Effector memory CD4-positive, alpha-beta T cell (primary cell): ENCODE measurements around the gene UBTD1.

Source experiments
- DNase-seq, 3 donors: peaks; one replicate each; pipeline ENCODE4 v3.0.0-alpha.2; 2020
- H3K27ac ChIP-seq: 2 replicates; pipeline ENCODE4 v1.7.0; 2013; ENCODE audit warnings: mild to moderate bottlenecking, low read length, moderate library complexity; ENCODE audit not compliant: insufficient read depth, poor library complexity, severe bottlenecking
- H3K27me3 ChIP-seq: replicated peaks from 2 replicates; pipeline ENCODE4 v1.7.0; 2013; ENCODE audit warnings: mild to moderate bottlenecking, low read length; ENCODE audit not compliant: insufficient read depth, control insufficient read depth, poor library complexity, severe bottlenecking
- H3K36me3 ChIP-seq: 2 replicates; pipeline ENCODE4 v1.7.0; 2013; ENCODE audit warnings: mild to moderate bottlenecking, low read length, moderate library complexity; ENCODE audit not compliant: control insufficient read depth, insufficient read depth
- H3K4me1 ChIP-seq: 2 replicates; pipeline ENCODE4 v1.7.0; 2013; ENCODE audit warnings: low read length, mild to moderate bottlenecking; ENCODE audit not compliant: control insufficient read depth, insufficient read depth, poor library complexity, severe bottlenecking
- H3K4me3 ChIP-seq: 2 replicates; pipeline ENCODE4 v1.7.0; 2013; ENCODE audit warnings: low read length, low read depth, mild to moderate bottlenecking; ENCODE audit not compliant: insufficient read depth, poor library complexity, severe bottlenecking
- H3K9me3 ChIP-seq: 2 replicates; pipeline ENCODE4 v1.7.0; 2013; ENCODE audit warnings: mild to moderate bottlenecking, low read length, moderate library complexity; ENCODE audit not compliant: control insufficient read depth

The UBTD1 gene

DNA sequence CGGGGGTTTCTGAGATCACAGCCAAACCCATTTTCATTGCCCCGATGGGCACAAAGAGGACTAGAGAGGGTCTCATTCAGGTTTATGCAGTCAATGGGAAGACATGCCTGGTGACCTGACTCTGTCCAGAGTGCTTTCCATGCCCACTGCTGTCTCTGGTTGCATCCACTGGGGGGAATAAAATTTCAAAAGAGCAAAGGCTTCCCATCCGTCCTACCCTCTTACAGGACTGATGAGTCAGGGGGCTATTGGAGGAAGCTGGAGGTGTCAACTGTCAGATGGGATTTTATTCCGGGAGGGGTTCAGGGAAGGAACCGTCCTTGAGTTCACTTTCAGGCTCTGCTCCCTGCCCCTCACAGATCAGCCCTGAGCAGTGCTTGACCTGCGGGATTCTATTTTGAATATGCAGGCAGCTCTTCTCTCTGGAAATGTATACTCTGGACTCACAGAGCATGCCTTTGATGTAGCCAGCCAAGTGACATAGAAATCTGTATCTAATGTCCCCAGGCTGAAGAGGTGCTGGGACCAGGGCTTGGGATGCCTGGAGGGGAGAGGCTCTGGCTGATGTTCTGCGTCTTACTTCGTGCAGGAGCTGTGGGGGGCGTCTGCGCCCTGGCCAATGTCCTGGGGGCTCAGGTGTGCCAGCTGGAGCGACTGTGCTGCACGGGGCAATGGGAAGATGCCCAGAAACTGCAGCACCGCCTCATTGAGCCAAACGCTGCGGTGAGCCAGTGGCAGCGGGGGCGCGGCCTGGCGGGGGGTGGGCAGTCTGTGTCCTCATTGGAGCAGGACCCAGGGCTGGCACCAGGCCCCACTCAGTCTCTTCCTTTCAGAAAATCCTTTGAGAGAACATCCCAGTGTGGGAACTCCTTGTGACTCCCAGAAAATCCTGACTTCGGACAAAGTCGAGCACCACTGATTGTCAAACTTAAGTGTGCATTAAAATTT is 102.8 kb downstream of the UBTD1 start:
- Histone ChIP-seq H3K27me3 (no peaks in the 10 kb centered on the region), H3K4me3 (no peak overlapping the region), H3K9me3 (no peaks in the 10 kb centered on the region), H3K4me1 (no peaks in the 10 kb centered on the region), H3K27ac (no peak overlapping the region), H3K36me3 (no peaks in the 10 kb centered on the region)
- DNase-seq = no peak

DNA sequence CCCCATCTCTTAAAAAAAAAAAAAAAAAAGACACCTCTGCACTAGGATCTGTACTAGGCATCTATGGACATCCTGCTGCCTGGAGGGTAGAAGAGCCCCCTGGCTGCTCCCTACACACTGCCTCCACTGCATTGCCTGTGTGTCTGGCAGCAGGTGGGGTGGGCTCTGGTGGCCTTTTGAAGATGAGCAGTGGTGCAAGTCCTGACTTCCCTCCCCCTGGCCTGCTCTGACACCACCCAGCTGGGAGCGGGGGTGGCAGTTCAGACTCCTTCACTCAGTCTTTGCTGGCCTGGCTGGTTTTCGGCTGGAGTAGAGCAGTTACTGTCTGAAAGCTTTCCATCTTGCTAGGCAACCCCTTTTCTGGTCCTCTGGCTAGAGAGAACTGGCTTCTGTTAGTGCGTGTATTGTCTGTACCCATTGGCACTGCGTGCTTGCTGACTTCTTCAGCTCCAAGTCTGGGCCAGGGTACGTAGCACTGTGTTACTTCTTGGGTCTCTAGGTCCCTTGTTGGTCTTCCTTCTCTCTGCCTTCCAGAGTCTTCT is 108.4 kb downstream of the UBTD1 start:
- Histone ChIP-seq H3K9me3 (no peaks in the 10 kb centered on the region), H3K4me1 (no peaks in the 10 kb centered on the region), H3K27ac (no peak overlapping the region), H3K27me3 (no peaks in the 10 kb centered on the region), H3K4me3 (no peak overlapping the region), H3K36me3 (no peaks in the 10 kb centered on the region)
- no peak for DNase-seq

DNA sequence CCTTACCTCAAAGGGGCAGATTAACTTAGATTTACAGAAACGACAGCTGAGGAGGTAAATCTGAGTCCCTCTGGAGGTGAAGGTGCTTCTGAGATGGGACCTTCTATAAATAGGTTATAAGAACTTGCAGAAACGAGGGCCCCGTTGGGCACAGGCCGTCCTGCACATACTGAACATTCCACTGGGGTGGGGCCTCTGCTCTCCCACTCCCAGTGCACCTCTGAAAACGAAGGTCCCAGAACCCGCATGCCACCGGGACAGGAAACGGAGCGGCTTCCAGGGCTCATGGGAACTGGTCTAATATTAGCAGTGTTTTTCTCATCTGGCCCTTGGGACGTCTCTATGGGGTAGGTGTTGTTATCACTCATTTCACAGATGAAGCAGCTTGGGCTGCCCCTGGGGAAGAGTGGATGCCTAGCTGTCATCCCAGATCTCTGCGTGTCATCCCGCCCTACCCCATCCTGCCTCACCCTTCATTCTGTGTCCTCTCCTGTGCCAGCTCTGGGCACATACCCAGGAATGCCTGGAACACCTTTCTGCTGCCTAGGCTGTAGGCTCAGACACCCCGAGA is 110.4 kb downstream of the UBTD1 start:
- DNase-seq = no peak
- no peaks in the 10 kb centered on the region for H3K4me1 ChIP-seq
- H3K27ac ChIP-seq = no peak overlapping the region

DNA sequence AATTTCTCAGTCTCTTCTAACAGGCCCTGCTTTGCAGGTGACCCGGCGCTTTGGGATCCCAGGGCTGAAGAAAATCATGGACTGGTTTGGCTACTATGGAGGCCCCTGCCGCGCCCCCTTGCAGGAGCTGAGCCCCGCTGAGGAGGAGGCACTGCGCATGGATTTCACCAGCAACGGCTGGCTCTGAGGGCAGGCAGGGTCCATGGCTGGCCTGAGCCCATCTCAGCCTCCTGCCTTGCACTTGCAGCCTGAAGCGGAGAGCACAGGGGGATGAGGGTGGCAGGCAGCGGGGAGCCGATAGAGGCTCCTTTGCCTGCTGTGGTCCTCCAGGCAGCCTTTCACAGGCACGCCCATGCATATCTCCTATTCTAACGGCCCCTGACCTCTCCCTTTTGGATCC is 112.7 kb downstream of the UBTD1 start:
- H3K4me3 ChIP-seq = no peak overlapping the region
- H3K4me1 ChIP-seq = no peaks in the 10 kb centered on the region
- H3K27me3 ChIP-seq = no peaks in the 10 kb centered on the region
- no peaks in the 10 kb centered on the region for H3K9me3 ChIP-seq
- no peak for DNase-seq
- H3K27ac ChIP-seq = no peak overlapping the region
- H3K36me3 ChIP-seq = no peaks in the 10 kb centered on the region

More for the DNA sequence above, 110.4 kb downstream of the UBTD1 start:
- Histone ChIP-seq H3K27me3 (no peaks in the 10 kb centered on the region), H3K9me3 (no peaks in the 10 kb centered on the region), H3K36me3 (no peaks in the 10 kb centered on the region), H3K4me3 (no peak overlapping the region)

DNA sequence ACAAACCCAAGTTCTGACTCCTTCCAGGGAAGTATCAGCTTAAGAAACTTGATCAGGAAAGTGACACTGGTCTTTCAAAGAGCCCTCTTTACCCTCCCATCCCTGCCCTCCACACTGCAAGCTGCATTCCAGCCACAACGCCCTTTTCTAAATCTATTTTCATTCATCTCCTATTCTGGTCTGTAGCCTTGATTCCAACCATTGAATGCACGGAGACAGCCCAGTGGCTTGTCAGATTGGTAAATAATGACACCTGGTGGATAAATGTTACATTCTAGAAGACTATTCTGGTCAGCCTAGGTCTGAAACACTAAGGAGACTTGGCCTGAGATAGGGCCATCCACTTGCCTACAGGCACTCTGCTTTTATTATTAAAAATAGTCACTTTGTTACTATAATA is 113.7 kb downstream of the UBTD1 start:
- no peak for DNase-seq
- H3K27ac ChIP-seq = no peak overlapping the region
- no peaks in the 10 kb centered on the region for H3K9me3 ChIP-seq

DNA sequence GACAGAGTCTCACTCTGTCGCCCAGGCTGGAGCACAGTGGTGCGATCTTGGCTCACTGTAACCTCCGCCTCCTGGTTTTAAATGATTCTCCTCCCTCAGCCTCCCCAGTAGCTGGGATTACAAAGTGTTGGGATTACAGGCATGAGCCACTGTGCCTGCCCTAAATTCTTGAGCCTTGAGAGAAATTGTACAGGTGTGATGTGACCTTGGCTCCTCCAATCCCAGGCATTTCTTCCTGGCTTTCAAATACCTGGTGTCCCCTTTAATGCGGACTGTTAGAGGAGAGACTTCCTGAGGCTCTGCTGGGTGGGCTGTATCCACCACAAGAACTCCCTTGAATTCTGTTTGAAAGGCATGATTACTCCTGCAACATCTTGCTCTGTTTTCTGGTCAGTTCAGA is 119.6 kb downstream of the UBTD1 start:
- Histone ChIP-seq H3K4me3 (no peak overlapping the region), H3K36me3 (no peaks in the 10 kb centered on the region), H3K4me1 (no peaks in the 10 kb centered on the region), H3K27me3 (no peaks in the 10 kb centered on the region), H3K9me3 (no peaks in the 10 kb centered on the region), H3K27ac (no peak overlapping the region)
- DNase-seq = no peak

More for the DNA sequence above, 113.7 kb downstream of the UBTD1 start:
- H3K27me3 ChIP-seq = no peaks in the 10 kb centered on the region
- no peak overlapping the region for H3K4me3 ChIP-seq
- H3K36me3 ChIP-seq = no peaks in the 10 kb centered on the region
- no peaks in the 10 kb centered on the region for H3K4me1 ChIP-seq

DNA sequence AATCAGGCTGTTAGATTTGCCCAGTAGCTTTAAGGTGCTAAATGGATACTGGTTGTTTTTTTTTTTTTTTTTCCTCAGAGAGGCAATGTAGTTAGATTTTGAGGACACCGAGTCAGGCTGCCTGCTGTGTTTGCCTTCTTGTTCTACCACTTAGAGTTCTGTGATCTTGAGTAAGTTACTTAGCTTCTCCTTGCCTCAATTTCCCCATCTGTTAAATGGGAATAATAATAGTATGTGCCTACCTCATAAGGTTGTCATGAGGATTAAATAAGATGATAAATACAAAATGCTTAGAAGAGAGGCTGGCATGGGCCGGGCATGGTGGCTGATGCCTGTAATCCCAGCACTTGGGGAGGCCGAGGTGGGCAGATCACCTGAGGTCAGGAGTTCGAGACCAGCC is 120.0 kb downstream of the UBTD1 start:
- DNase-seq = no peak
- Histone ChIP-seq H3K27ac (no peak overlapping the region), H3K27me3 (no peaks in the 10 kb centered on the region), H3K4me3 (no peak overlapping the region), H3K36me3 (no peaks in the 10 kb centered on the region), H3K4me1 (no peaks in the 10 kb centered on the region), H3K9me3 (no peaks in the 10 kb centered on the region)
